ENCODE data around the gene PTPRN2.

Gene PTPRN2

DNA sequence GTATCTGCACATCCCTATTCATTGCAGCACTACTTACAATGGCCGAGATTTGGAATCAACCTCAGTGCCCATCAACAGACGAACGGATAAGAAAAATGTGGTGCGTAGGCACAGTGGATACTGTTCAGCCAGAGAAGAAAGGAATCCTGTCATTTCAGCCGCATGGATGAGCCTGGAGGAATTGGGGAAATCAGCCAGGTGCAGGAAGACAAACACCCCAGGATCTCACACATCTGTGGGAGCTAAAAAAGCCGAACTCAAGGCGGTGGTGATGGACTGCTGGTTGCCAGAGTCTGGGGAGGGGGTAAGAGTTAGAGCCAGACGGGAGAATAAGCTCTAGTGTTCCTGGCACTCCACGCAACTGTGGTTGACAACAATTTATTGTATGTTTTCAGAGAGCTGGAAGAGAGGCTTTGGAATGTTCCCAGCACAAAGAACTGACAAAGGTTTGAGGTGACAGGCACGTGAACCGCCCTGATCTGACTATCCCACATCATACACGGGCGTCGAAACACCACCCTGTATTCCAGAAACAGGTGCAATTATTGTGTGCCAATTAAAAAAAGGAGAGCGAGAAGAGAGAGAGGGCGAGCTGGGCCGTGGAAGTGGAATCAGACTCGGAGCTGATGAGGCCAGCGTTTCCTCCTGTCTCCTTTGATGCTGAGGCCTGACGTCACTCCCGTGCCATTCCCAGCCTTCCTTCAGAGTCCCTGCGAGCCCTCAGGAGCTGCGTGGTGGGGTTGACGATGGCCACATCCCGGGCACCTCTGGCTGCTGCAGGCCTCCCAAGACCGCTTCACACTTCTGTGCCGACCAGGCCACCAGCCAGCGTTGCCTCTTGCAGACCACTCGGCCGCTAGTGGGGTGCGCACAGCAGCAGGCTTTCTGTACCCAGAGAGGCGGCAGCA, 1061.4 kb downstream of the PTPRN2 start:
- DNase-seq (ENCODE audit: low read depth), result no peak
- in situ Hi-C loops (cut with HindIII; ENCODE audit: low sequenced_read_pairs), result no loop called here
- no peak overlapping the region for H3K4me3 ChIP-seq (ENCODE audit: low read depth, low read length)
- TF ChIP-seq CTCF (IDR thresholded peaks at IDR 0.05; ENCODE audit: low read depth, low read length, missing control alignments), result no peak

DNA sequence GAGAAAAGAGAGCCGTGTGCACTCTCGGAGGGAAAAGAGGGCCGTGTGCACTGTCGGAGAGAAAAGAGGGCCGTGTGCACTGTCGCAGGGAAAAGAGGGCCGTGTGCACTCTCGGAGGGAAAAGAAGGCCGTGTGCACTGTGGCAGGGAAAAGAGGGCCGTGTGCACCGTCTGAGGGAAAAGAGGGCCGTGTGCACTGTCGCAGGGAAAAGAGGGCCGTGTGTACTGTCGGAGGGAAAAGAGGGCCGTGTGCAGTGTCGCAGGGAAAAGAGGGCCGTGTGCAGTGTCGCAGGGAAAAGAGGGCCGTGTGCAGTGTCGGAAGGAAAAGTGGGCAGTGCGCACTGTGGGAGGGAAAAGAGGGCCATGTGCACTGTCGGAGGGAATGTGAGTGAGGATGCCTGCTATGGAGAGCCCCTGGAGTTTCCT, 1062.1 kb downstream of the PTPRN2 start:
- TF ChIP-seq CTCF (IDR thresholded peaks at IDR 0.05; ENCODE audit: low read depth, low read length, missing control alignments), result no peak
- DNase-seq (ENCODE audit: low read depth), result no peak
- no peak overlapping the region for H3K4me3 ChIP-seq (ENCODE audit: low read depth, low read length)
- in situ Hi-C loops (cut with HindIII; ENCODE audit: low sequenced_read_pairs), result no loop called here

- in situ Hi-C loops (cut with HindIII; ENCODE audit: low sequenced_read_pairs), result no loop called here
- no peak for TF ChIP-seq CTCF (IDR thresholded peaks at IDR 0.05; ENCODE audit: low read depth, low read length, missing control alignments)
- DNase-seq (ENCODE audit: low read depth), result no peak
Measured at GRCh38 chr7:157524731-157525130, 1062.9 kb downstream of the PTPRN2 start.

GRCh38 chr7:157523766-157524421, 1063.7 kb downstream of the PTPRN2 start:
- no peak for DNase-seq (ENCODE audit: low read depth)
- H3K4me3 ChIP-seq (ENCODE audit: low read depth, low read length), result no peak overlapping the region
- in situ Hi-C loops (cut with HindIII; ENCODE audit: low sequenced_read_pairs), result no loop called here
- TF ChIP-seq CTCF (IDR thresholded peaks at IDR 0.05; ENCODE audit: low read depth, low read length, missing control alignments), result no peak

More at GRCh38 chr7:157524731-157525130, 1062.9 kb downstream of the PTPRN2 start:
- no peak overlapping the region for H3K4me3 ChIP-seq (ENCODE audit: low read depth, low read length)

DNA sequence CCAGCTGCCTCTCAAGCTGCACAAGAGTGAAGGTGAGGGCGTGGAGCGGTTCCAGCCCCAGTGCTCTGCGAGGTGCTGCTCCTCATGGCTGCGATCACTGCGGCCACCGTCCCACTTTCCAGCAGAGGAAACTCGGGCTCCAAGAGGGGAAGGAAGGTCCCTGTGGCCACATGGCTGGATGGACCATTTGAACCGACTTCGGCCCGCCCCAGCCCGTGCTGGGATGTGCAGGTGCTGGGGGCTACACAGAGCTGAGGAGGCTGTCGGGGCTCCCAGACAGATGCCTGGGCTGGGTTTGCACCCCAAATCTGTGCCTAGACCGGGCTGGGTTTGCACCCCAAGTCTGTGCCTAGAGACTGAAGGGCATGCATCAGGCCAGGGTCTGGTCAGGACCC, 1064.3 kb downstream of the PTPRN2 start:
- no peak overlapping the region for H3K4me3 ChIP-seq (ENCODE audit: low read depth, low read length)
- in situ Hi-C loops (cut with HindIII; ENCODE audit: low sequenced_read_pairs), result no loop called here
- no peak for DNase-seq (ENCODE audit: low read depth)
- TF ChIP-seq CTCF (IDR thresholded peaks at IDR 0.05; ENCODE audit: low read depth, low read length, missing control alignments), result no peak

DNA sequence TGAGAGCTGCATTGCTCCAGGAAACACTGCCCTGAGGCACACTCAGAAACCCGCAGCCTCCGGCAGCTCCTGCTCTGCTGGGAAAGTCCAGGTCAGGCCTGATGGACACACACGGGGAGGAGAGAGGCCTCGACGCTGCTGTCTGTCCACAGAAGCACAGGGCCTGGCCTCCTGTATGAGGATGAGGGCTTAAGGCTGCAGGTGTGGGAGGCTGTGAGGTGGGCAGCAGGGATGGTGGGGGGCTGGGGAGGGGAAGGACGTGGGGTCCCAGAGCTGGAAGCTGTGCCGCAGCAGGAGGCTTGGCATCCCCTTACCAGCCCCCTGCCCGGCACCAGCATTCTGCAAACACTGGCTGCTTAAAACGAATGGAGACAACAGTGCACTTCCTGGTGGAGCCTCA, 1064.7 kb downstream of the PTPRN2 start:
- no peak for DNase-seq (ENCODE audit: low read depth)
- no peak overlapping the region for H3K4me3 ChIP-seq (ENCODE audit: low read depth, low read length)
- in situ Hi-C loops (cut with HindIII; ENCODE audit: low sequenced_read_pairs), result no loop called here
- no peak for TF ChIP-seq CTCF (IDR thresholded peaks at IDR 0.05; ENCODE audit: low read depth, low read length, missing control alignments)

Data from astrocyte of the cerebellum (primary cell).